GM10847 (cell line): ENCODE measurements around the gene MCM10.

Experiments used
- POLR2A ChIP-seq: IDR thresholded peaks from 2 replicates; pipeline ENCODE4 v1.6.1; 2011; ENCODE audit not compliant: insufficient read length; ENCODE audit errors: extremely low read depth

The MCM10 gene

DNA sequence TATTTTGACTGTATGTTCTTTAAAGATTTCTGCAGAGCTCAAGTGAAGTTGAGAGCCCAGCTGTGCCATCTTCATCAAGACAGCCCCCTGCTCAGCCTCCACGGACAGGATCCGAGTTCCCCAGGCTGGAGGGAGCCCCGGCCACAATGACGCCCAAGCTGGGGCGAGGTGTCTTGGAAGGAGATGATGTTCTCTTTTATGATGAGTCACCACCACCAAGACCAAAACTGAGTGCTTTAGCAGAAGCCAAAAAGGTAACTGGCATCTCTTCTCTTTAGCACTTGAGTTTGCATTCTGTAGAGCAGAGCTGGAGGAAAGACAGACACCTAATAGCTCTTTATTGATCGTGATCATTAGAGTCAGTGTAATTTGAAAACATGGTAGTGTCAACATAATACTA, 33.7 kb downstream of the MCM10 start:
- TF ChIP-seq POLR2A, result no peak

DNA sequence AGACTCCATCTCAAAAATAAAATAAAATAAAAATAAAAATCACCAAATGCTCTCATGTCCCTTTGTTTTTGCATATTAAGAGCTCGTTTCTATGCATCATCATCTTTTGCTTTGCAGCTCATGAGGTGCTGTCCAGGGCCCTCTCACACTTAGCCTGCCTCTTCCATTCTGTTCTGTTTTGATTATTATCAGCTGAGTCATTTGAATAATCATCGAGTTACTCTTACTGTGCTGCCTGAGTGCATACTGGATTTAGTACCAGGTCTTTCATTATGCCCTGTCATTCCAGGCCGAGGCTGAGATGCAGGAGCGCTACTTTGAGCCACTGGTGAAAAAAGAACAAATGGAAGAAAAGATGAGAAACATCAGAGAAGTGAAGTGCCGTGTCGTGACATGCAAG, 39.8 kb downstream of the MCM10 start:
- no peak for TF ChIP-seq POLR2A

DNA sequence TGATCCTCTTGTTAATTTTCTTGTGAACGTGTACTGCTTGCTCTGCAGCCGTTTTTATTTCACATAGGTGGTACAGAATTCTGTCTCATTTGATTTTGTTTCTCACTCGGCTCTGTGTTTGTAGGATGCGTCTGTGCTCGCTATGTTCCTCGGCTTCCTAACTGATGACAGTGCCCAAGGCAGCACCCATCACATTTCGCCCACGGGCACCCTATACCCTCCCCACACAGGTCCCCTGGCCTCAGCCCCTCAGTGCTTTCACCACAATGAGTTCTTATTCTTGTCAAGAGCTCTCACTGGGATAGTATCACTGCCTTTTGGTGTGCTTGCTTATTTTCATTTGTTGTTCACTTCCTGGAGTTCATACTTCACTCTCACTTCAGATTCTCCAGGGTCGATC, 44.7 kb downstream of the MCM10 start:
- TF ChIP-seq POLR2A, result no peak

DNA sequence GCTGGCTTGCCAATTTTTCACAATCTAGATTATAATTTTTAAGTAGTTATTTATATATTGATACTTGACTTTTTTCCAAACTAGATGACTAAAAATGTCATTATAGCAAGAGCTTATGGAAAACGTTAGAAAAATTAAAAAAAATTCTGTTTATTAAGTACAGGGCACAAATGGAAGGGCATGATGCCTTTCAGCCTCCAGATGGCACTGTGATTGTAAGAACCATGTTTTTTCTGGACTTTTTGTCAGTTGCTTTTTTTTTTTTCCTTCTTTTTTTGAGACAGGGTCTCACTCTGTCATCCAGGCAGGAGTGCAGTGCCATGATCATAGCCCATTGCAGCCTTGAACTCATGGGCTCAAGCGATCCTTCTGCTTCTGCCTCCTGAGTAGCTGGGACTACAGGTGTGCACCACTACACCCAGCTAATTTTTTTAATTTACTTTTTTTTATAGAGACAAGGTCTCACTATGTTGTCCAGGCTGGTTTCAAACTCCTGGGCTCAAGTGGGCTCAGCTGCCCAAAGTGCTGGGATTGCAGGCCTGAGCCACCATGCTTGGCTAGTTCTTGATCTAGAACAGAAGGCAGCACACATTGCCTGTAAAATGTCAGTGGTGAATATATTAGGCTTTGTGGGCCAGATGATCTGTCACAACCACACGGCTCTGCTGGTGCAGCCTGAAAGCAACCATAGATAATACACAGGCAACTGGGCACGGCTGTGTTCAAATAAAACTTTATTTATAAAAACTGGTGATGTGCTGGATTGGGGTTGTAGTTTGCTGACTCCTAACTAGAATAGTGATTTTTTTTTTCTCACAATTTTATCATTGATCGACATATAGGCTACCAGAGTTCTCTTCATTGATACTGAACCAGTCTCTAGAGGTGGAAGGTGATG, 45.4 kb downstream of the MCM10 start:
- no peak for TF ChIP-seq POLR2A

DNA sequence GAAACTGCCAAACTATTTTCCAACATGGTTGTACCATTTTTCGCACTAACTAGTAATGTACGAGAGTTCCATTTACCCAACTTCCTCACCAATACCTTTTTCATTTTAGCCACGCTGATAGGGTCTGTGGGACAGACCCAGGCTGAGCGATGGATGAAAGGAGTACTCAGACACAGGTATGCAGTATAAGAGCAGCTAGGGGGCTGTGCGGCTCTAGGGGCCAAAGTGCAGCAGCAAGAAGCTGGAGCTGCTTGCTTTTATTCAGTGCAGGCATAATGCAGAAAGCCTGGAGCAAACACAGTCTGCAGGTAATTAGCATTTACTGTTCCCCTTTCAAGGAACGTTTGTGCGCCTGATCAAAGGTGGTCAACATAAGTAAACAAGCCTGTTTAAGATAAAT, 51.8 kb downstream of the MCM10 start:
- no peak for TF ChIP-seq POLR2A

DNA sequence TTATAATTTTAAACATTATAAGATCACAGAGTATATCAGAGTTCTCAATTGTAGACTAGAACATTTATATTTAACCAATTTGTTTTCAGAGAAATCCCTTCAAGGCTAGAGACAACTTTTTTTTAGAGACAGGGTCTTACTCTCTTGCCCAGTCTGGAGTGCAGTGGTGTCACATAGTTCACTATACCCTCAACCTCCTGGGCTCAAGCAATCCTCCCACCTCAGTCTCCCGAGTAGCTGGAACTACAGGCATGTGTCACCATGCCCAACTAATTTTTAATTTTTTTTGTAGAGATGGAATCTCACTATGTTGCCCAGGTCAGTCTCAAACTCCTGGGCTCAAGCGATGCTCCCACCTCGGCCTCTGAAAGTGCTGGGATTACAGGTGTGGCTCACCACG, 57.5 kb downstream of the MCM10 start:
- no peak for TF ChIP-seq POLR2A

DNA sequence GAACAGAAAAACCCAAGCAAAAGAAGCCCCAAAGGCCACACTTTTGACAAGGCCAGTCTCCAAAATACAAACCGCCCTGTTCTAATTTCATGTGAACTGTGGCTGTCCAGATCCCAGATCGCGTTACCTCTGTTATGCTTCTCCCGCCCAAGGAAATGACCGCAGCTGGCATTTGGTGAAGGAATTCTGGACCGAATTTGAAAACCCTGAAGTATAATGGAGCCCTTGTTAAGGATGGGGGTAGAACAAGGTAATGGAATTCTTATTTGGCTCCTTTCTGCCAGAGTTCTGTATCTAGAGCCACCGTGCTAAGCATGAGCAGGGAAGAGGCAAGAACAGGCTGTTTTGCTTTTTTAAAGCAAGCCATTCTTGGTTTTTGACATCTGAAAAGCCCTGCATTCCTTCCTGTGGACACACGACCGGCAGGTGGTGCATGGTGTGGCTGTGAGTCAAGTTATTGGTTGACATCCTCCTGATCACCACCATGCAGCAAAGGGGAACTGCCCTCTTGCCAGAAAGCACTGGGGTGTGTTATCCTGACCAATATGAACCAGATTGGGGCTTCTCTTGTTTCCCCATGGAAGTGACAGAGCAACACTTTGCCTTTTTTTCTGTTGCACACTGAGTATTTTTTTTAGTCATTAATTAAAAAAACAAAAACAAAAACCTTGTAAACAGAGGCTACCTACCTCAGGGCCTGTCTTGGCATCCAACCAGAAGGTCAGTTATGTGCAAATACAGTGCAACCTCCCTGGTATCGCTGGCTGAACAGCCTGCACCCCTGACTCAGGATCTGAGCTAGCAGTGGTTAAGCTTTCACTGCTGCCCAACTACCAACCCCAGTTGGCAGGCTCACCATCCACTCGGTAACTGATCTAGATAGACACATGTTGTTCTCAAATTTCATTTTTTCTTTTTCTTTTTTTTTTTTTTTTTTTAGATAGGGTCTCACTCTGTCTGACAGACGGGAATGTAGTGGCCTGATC, 58.6 kb downstream of the MCM10 start:
- TF ChIP-seq POLR2A, result no peak

DNA sequence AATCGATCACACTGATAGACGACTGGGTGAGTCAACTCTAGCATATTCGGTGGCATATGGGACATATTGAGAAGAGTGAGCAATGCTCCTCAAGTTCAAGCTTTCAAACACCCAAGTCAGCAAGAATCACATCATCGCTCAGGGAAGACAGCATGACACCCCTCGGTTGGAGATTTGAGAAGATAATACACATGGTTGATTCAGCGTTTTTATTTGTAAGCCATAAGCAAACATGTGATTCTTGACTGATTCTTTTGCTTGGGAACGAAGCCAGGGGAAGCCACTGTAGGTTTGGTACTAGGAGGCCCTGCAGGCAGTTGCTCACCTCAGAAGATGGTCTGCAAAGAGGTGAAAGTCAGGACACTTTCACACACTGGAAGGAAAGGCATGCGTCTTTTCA, 60.2 kb downstream of the MCM10 start:
- no peak for TF ChIP-seq POLR2A

DNA sequence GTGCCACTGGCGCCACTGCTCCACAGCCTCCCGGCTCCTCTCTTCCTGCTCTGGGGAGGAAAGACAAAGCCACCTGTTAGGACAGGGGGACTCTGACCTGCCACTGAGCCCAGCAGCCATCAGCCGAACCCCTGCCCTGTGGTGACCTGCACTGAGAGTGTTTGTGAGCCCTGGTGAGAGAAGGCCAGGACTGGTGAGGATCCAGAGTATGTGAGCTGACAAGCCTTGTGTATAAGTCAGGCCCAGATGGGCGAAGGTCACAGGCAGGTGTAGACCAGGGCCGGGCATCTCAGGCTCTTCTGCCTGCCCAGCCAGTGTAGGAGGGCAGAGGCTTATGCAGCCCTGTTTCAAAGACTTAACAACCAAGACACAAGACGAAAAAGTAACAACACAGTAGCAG, 60.8 kb downstream of the MCM10 start:
- TF ChIP-seq POLR2A, result no peak

DNA sequence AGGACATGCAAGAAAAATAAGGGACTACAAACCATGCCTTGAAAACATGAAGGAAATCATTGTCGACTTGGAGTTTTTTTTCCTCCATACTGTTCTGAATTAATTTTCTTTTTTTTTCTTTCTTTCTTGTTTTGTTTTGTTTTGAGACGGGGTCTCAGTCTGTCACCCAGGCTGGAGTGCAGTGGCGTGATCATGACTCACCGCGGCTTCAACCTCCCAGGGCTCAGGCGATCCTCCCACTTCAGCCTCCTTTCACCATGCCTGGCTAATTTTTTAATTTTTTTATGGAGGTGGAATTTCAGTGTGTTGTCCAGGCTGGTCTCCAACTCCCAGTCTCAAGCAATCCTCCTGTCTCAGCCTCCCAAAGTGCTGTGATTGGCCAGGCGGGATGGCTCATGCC, 61.2 kb downstream of the MCM10 start:
- no peak for TF ChIP-seq POLR2A

DNA sequence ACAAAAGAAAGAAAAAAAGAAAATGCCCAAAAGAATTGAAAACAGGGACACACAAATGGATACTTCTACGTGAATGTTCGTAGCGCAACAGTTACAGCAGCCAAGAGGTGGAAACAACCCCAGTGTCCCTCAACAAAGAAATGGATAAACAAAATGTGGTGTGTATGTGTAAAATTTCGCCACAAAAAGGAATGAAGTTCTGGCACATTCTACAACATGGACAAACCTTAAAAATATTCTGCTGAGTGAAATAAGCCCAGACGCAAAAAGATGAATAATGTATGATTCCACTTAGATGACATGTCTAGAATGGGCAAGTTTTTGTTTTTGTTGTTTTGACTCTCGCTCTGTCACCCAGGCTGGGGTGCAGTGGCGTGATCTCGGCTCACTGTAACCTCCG, 61.9 kb downstream of the MCM10 start:
- TF ChIP-seq POLR2A, result no peak

DNA sequence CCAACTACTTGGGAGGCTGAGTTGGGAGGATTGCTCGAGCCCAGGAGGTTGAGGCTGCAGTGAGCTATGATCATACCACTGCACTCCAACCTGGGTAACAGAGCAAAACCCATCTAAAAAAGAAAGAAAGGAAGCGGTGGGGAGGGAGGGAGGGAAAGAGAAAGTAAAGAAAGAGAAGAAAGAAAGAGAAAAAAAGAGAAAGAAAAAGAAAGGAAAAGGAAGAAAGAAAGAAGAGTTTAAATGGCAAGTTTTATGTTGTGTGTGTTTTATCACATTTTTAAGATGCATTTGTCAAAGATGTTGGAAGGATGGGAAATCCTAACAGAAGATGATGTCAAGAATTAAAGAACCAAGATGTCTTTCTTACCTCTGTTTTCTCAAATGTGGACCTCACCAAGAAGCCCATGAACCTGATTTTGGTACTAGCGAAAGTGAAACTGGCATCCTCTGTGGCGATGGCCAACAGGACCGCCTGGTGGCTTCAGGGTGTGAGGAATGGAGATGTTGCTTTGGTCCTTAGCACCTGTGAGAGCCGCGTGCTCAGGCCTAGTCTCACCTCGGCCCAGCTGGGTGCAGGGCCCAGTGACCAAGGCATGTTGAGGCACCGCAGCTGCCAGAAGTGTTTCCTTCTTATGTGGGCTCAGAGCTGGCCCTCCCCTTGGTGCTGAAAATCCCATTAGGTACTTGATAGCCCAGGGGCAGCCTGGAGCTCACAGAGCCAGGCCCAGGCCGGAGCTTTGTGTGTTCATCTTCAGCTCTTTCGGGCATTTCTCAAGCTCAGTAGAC, 63.0 kb downstream of the MCM10 start:
- TF ChIP-seq POLR2A, result no peak

DNA sequence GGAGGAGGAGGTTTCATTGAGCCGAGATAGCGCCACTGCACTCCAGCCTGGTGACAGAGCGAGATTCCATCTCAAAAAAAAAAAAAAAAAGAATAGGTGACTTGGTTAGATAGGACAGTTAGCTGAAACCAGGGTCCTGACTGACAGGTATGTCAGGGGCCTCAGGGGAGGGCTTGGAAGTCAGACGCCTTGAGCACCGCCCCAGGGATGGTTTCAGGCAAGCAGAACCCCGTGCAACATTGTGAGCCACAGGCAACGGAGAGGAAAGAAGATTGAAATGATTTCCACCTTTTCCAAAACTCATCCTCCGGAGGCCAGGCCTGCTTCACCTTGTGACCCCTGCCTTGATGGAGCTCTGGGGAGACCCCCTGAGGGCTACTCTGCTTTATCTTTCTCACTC, 64.2 kb downstream of the MCM10 start:
- TF ChIP-seq POLR2A, result no peak

DNA sequence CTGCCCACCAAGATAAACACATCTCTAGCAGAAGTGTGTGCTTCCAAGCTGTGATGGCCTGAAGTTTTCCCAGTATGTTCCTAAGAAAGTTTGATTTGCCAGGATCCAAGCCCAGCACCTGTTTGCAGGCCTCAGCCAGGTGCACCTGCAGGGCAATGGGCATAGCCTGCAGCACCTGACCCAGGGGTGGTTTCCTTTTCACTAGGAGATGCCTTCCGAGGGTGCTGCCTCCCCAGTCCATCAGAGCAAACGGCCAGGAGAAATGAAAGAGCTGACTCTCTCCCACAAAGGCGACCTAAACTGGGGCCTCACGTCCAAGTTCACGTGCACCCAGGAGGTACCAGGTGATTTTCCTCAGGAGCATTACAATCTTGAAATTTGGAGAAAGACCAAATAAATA, 65.7 kb downstream of the MCM10 start:
- TF ChIP-seq POLR2A, result no peak

DNA sequence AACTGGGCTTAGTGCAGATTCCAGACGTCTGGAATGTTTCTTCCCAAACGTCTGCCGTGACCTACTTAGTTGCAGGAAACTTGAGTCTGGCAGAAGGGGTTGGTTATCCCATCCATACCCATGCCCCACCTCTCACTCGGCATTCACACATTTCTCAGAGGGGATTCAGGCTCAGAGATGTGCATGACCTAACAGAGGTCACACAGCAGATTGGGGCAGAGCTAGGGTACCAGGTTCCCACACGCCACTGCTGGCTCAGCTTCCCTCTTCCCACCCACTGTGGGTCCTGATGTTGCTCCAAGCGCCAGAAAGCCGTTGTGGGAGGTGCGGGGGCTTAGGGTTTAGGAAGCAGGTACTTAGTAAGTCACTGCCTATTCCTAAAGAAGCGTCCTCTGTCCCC, 69.8 kb downstream of the MCM10 start:
- no peak for TF ChIP-seq POLR2A

DNA sequence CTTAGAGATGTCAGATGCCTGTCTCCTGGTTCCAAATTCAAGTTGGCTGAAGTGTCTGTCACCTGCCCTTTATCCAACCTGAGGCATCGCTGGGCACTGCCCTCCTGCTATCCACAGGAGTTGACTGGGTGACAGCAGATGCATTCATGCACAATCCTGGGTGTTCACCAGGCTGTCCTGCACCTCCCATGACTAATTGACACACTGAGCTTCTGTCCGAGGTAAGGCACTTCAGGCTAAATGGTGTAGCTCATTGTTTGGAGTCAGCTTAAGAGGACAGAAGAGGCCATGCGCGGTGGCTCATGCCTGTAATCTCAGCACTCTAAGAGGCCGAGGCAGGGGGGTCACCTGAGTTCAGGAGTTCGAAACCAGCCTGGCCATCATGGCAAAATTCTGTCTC, 70.5 kb downstream of the MCM10 start:
- TF ChIP-seq POLR2A, result no peak

DNA sequence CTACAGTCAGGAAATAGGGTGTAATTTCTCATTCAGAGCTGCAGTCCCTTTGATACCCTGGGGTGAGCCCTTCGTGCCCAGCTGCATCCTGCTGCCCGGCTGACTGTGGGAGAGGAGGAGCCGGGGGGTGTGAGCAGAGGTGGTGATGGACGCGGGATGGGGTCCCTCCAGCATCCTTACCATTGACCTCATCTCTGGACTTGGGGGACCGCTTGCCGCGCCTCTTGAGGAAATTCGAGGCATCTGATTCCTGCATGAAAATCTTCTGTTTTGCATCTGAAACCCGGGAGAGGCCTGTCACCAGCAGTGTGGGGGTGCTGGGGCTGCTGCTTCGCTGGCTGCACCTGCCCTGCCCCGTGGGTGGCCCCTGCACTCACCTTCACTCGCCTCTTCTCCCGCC, 72.0 kb downstream of the MCM10 start:
- no peak for TF ChIP-seq POLR2A
